Measurements from ENCODE around the gene DZIP3.
"Not testable (repeated sequence)": the region's sequence is repeated elsewhere in the genome, so short reads cannot be mapped to it uniquely, and the experiment has no call there.

DNA sequence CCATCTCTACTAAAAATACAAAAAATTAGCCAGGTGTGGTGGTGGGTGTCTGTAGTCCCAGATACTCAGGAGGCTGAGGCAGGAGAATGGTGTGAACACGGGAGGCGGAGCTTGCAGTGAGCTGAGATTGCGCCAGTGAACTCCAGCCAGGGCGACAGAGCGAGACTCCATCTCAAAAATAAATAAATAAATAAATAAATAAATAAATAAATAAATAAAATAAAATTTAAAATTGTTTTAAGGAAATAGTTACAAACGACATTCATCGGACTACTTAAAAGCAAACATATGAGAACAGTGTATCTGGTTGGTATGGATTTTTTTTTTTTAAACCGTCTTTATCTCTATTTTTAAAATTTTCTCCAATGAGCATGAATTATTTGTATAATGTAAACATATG, 26.6 kb downstream of the DZIP3 start:
- TF ChIP-seq, protein P1, sequence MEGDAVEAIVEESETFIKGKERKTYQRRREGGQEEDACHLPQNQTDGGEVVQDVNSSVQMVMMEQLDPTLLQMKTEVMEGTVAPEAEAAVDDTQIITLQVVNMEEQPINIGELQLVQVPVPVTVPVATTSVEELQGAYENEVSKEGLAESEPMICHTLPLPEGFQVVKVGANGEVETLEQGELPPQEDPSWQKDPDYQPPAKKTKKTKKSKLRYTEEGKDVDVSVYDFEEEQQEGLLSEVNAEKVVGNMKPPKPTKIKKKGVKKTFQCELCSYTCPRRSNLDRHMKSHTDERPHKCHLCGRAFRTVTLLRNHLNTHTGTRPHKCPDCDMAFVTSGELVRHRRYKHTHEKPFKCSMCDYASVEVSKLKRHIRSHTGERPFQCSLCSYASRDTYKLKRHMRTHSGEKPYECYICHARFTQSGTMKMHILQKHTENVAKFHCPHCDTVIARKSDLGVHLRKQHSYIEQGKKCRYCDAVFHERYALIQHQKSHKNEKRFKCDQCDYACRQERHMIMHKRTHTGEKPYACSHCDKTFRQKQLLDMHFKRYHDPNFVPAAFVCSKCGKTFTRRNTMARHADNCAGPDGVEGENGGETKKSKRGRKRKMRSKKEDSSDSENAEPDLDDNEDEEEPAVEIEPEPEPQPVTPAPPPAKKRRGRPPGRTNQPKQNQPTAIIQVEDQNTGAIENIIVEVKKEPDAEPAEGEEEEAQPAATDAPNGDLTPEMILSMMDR (IDR thresholded peaks at IDR 0.05) = not testable (repeated sequence)
- TF ChIP-seq POLR2AphosphoS5 (IDR thresholded peaks at IDR 0.05) = not testable (repeated sequence)

All from breast epithelium (tissue), 3 donors.